GM12878 (cell line): Measurements from ENCODE around the gene ST7. TPM values are rescaled to one million over a fixed set of nuclear protein-coding genes. Genes with fewer than 3 reads are reported as not detected.

Experiments
- BACH1 ChIP-seq: fragments of 450-650 bp; IDR thresholded peaks from 2 replicates; pipeline ENCODE4 v1.6.1; 2017; ENCODE audit warnings: mild to moderate bottlenecking, borderline replicate concordance
- CEBPZ ChIP-seq: fragments of 150-350 bp; IDR thresholded peaks from 2 replicates; pipeline ENCODE4 v1.6.1; 2016; ENCODE audit warnings: low read depth, low read length
- CHD1 ChIP-seq: IDR thresholded peaks from 2 replicates; pipeline ENCODE4 v1.6.1; 2012; ENCODE audit warnings: low read depth, low read length, improper control_type of control experiment
- CUX1 ChIP-seq: IDR thresholded peaks from 2 replicates; pipeline ENCODE4 v1.6.1; 2012; ENCODE audit warnings: improper control_type of control experiment, low read depth, low read length; ENCODE audit not compliant: insufficient replicate concordance
- KAT2A ChIP-seq: conservative IDR thresholded peaks from 2 replicates; pipeline ENCODE4 v1.6.1; 2011; ENCODE audit warnings: low read depth, low read length; ENCODE audit not compliant: control insufficient read depth
- MEF2A ChIP-seq: IDR thresholded peaks from 2 replicates; pipeline ENCODE4 v1.6.1; 2011; ENCODE audit warnings: low read depth, mild to moderate bottlenecking, low read length, moderate library complexity; ENCODE audit not compliant: insufficient read depth
- NR2C2 ChIP-seq: IDR thresholded peaks from 2 replicates; pipeline ENCODE4 v1.6.1; 2011; ENCODE audit warnings: borderline replicate concordance, low read depth; ENCODE audit not compliant: control insufficient read depth, insufficient read length
- POU2F2 ChIP-seq: IDR thresholded peaks from 3 replicates; pipeline ENCODE4 v1.6.1; 2011; ENCODE audit warnings: low read depth, mild to moderate bottlenecking, low read length, borderline replicate concordance
- SP1 ChIP-seq: IDR thresholded peaks from one replicate; pipeline ENCODE4 v1.6.1; 2011; ENCODE audit warnings: low read depth, low read length
- TCF7 ChIP-seq: IDR thresholded peaks from 2 replicates; pipeline ENCODE4 v1.6.1; 2014; ENCODE audit warnings: antibody characterized with exemption, borderline replicate concordance
- ZNF217 ChIP-seq: fragments of 450-650 bp; IDR thresholded peaks from 2 replicates; pipeline ENCODE4 v1.6.1; 2017; ENCODE audit warnings: antibody characterized with exemption, mild to moderate bottlenecking
- polyA plus RNA-seq, 11 experiments: library from polyadenylated mRNA; depleted of rRNA in 4 of 11; unstranded in 6 of 11; stranded (reverse) in 5 of 11; fragments of >200 nt; fragmentation: Nextera tagmentation in 4 of 11; fragmentation: Illumina TruSeq in 1 of 11; extraction: Ambion mirVana in 4 of 11; extraction: Trizol in 1 of 11; gene quantifications; 1 replicate in 1 of 11; 2 replicates in 10 of 11; pipeline versions ENCODE4 v1.2.1 to v1.2.3, GENCODE V29; 2011 to 2016; ENCODE audit warnings: inconsistent platforms in 2 of 11, missing spikeins in 2 of 11, low read depth in 1 of 11
- total RNA-seq, 4 experiments: library from RNA; depleted of rRNA in 3 of 4; stranded (reverse); fragments of >200 nt in 3 of 4; fragmentation: Illumina TruSeq in 1 of 4; extraction: Trizol in 1 of 4; gene quantifications; 2 replicates each; pipeline versions ENCODE4 v1.2.1 to v1.2.3, GENCODE V29; 2013 to 2021

ST7 gene
- total and polyA plus RNA-seq, 10 of the 15 experiments (the other 5 are each of a cell fraction or from before 2014, with no cell fraction given) = 27.7 to 76.4 (median 53.6) TPM

GRCh38 chr7:116953372-116953905 is at the start of gene ST7 (continued):
- TF ChIP-seq MEF2A (no peak), POU2F2 (no peak), NR2C2 (no peak), CUX1 (no peak), SP1 (no peak), ZNF217 (no peak; the same call in 1 of the 2 replicates), BACH1 (peak; percentile 17), KAT2A (no peak), TCF7 (no peak), CEBPZ (no peak), CHD1 (no peak)
